HG03039 (cell line): ENCODE measurements around the gene ZNF695.

Experiments used
- ATAC-seq: cut with Tn5 transposase; IDR thresholded peaks from one replicate; pipeline ENCODE4 v1.9.1; 2021; ENCODE audit warnings: mild to moderate bottlenecking, moderate library complexity; ENCODE audit not compliant: unreplicated experiment

The ZNF695 gene

DNA sequence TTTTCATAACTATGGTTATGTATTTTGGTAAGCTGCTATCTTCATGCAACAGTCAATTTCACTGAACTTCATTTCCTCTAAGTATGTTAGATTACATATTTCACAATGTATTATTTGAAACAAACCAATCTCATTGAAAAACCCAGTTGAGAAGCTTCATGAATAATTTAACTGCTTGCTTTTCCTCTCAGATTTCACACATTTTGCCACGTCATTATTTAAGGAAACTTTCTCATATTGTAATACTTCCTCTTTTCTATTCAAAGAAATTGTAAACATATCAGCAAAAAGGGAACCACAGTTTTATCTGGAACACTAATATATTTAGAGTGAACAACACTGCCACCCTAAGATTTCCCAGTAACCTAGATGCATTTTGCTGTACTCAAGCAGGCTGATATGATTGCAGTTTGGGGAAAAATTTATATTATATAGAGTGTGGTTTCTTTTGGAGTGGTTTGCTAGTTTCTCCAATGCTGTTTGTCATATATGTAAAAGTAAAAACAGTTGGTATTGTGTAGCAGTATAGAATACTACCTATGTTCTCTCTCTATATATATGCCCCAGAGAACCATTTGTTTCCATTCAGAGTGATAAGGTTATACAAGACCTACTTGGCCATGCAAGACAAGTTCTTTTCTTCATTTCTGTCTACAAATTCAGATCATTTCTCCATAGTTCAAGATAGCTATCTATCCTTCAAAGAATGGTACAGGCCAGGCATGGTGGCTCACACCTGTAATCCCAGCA, 47.7 kb downstream of the ZNF695 start:
- ATAC-seq: no peak

DNA sequence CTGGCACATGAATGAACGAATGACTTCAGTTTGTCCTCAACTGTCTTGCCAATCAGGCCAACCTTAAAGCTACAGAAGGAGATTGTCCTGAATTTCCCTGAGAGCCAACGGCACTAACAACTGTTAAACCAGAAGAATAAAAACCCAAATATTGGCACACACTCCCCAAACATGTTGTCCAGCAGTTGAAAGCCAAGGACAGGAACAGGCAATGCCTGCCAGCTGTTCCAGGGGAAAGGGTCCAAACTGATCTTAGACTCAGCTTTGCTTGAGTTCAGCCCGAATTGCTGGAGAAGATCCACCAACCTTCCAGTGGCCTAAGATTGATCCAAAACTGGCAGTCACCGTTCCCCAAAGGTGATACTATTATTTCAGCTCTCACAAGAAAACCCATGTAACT, 53.7 kb downstream of the ZNF695 start:
- no peak for ATAC-seq

GRCh38 chr1:246951413-246951812, 56.4 kb downstream of the ZNF695 start:
- ATAC-seq: no peak

- no peak for ATAC-seq
Measured at GRCh38 chr1:246949956-246950355, 57.9 kb downstream of the ZNF695 start.

DNA sequence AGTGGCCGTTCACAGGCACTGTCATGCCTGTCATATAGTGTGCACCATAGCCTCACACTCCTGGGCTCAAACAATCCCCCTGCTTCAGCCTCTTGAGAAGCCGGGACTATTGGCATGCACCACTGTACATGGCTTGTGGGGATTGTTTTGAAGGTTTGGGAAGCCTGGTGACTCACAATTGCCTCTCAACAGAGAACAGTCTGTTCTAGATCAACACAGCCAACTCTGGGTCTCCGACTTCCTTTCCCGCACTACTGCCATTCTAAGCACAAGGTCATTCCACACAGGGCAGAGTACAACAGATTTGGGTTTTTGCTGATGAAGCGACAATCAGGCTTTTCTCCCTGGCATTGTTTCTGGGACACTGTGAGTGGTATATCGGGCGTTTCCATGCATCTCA, 60.6 kb downstream of the ZNF695 start:
- no peak for ATAC-seq

DNA sequence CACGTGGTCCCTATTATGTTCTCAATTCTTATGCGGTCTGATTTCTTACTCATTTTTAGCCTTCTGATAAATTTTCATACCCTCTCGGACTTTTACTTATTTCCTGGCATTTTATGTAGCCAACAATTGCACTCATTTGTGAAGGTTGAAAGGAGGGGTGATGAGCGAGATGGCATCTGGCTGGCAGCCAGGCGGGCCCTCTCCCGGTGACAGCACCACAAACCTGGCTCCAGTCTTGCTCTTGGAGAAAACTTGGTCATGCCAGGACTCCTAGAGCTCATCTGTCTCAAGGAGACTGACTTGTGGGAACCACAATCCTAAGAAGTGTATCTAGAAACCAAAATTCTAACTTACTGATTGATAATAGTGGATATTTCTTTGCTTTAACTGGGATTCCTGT, 61.5 kb downstream of the ZNF695 start:
- no peak for ATAC-seq
